Activated naive CD4-positive, alpha-beta T cell treated with anti-CD3 and anti-CD28 coated beads for 36 hours (primary cell): ENCODE data around the gene AWAT1. TPM values are rescaled to one million over a fixed set of nuclear protein-coding genes. Genes with fewer than 3 reads are reported as not detected.
"Not testable (repeated sequence)": the region's sequence is repeated elsewhere in the genome, so short reads cannot be mapped to it uniquely, and the experiment has no call there.

ENCODE experiments used
- CTCF ChIA-PET: fragments of 350-600 bp; sonication (Branson Sonifier 250); formaldehyde crosslinking; loops from one replicate; lab custom pipeline; 2021; ENCODE audit warnings: antibody characterized with exemption; lab: Charles Lee
- DNase-seq: peaks from one replicate; pipeline ENCODE4 v3.0.0-alpha.2; 2020
- H3K27ac Mint-ChIP-seq: one replicate; pipeline ENCODE4 v1.8.0; 2021; ENCODE audit warnings: mild to moderate bottlenecking, mixed read lengths
- H3K27me3 Mint-ChIP-seq: one replicate; pipeline ENCODE4 v1.8.0; 2021; ENCODE audit warnings: low read depth, mixed read lengths
- H3K36me3 Mint-ChIP-seq: one replicate; pipeline ENCODE4 v1.8.0; 2021; ENCODE audit warnings: low read depth, mixed read lengths
- H3K4me1 Mint-ChIP-seq: one replicate; pipeline ENCODE4 v1.8.0; 2021; ENCODE audit warnings: low read depth, mixed read lengths
- H3K4me3 Mint-ChIP-seq: one replicate; pipeline ENCODE4 v1.8.0; 2021; ENCODE audit warnings: mild to moderate bottlenecking, moderate library complexity, mixed read lengths
- H3K9me3 Mint-ChIP-seq: one replicate; pipeline ENCODE4 v1.8.0; 2021; ENCODE audit warnings: mixed read lengths
- intact Hi-C: fragments of 100-400 bp; cut with micrococcal nuclease; formaldehyde crosslinking; loops from one replicate; pipeline ENCODE4 v1.15.1; 2023
- total RNA-seq, 2 experiments: library from RNA; stranded (reverse); gene quantifications; one replicate each; pipeline ENCODE4 v1.2.3, GENCODE V29; 2021

AWAT1 gene
- total RNA-seq, 2 experiments from 2014 or later: not detected

GRCh38 chrX:70268034-70268433, 33.6 kb downstream of the AWAT1 start, which contains the start of gene ARR3:
Gene ARR3 (plus strand): TSS chrX:70268334. CDS start chrX:70269386, 1,052 bp downstream.
- Mint-ChIP-seq H3K27ac (no peak within 1 kb of the TSS), H3K27me3 (no peaks in the 10 kb centered on the region), H3K9me3 (no peaks in the 10 kb centered on the region), H3K36me3 (no peaks in the 10 kb centered on the region), H3K4me1 (no peaks in the 10 kb centered on the region), H3K4me3 (no peak within 1 kb of the TSS)
- CTCF ChIA-PET: interaction anchor here (0.5 to 0.6 kb wide), 2 partner anchors 71 to 146 kb away, joined by 3 read pairs; no protein-coding TSS in a partner anchor
- intact Hi-C loops: no loop called here
- DNase-seq: no peak

- CTCF ChIA-PET, H3K4me3 Mint-ChIP-seq, H3K9me3 Mint-ChIP-seq, H3K36me3 Mint-ChIP-seq, intact Hi-C loops, DNase-seq, H3K27me3 Mint-ChIP-seq, H3K27ac Mint-ChIP-seq, H3K4me1 Mint-ChIP-seq: not testable (repeated sequence)
Measured at GRCh38 chrX:70274029-70274428, 39.6 kb downstream of the AWAT1 start.

GRCh38 chrX:70279081-70279480, 44.6 kb downstream of the AWAT1 start:
- no peaks in the 10 kb centered on the region for H3K9me3 Mint-ChIP-seq
- no peak for DNase-seq
- H3K27ac Mint-ChIP-seq: no peak overlapping the region
- H3K4me3 Mint-ChIP-seq: no peak overlapping the region
- no peaks in the 10 kb centered on the region for H3K27me3 Mint-ChIP-seq
- intact Hi-C loops: no loop called here
- H3K4me1 Mint-ChIP-seq: no peaks in the 10 kb centered on the region
- peaks cover 11% of the 10 kb centered on the region for H3K36me3 Mint-ChIP-seq
- CTCF ChIA-PET: no interaction called here

GRCh38 chrX:70280573-70280972, 46.1 kb downstream of the AWAT1 start:
- no peak for DNase-seq
- Mint-ChIP-seq H3K27me3 (no peaks in the 10 kb centered on the region), H3K9me3 (no peaks in the 10 kb centered on the region), H3K27ac (no peak overlapping the region), H3K4me1 (no peaks in the 10 kb centered on the region), H3K36me3 (peaks cover 11% of the 10 kb centered on the region), H3K4me3 (no peak overlapping the region)
- intact Hi-C loops: no loop called here
- CTCF ChIA-PET: no interaction called here

- CTCF ChIA-PET: no interaction called here
- H3K4me1 Mint-ChIP-seq: no peaks in the 10 kb centered on the region
- no peaks in the 10 kb centered on the region for H3K9me3 Mint-ChIP-seq
- no peak within 1 kb of the TSS for H3K27ac Mint-ChIP-seq
- DNase-seq: no peak
- intact Hi-C loops: no loop called here
- H3K4me3 Mint-ChIP-seq: no peak within 1 kb of the TSS
- H3K27me3 Mint-ChIP-seq: no peaks in the 10 kb centered on the region
- peaks cover 18% of the 10 kb centered on the region for H3K36me3 Mint-ChIP-seq
Measured at GRCh38 chrX:70281951-70282350, 47.5 kb downstream of the AWAT1 start, which contains the start of gene RAB41. Gene RAB41 (plus strand): TSS chrX:70282172. CDS start chrX:70282218, 46 bp downstream.

- intact Hi-C loops: loop anchor here (1.0 kb wide), 1 partner anchor 156 kb away; the partner anchor contains the start of gene IGBP1
- Mint-ChIP-seq H3K27ac (peak overlapping the region; percentile 83), H3K4me1 (peaks cover 5% of the 10 kb centered on the region), H3K9me3 (no peaks in the 10 kb centered on the region), H3K36me3 (peaks cover 8% of the 10 kb centered on the region), H3K4me3 (peak overlapping the region; percentile 90), H3K27me3 (no peaks in the 10 kb centered on the region)
- CTCF ChIA-PET: interaction anchor here (1.0 to 1.2 kb wide), 2 partner anchors 123 to 376 kb away, joined by 3 to 4 read pairs; no protein-coding TSS in a partner anchor
- no peak for DNase-seq
Measured at GRCh38 chrX:70289168-70289792, 54.8 kb downstream of the AWAT1 start.

Other genes starting within 250 kb of the AWAT1 start
- not detected for gene AWAT2, start 184.7 kb upstream of the AWAT1 start, total RNA-seq
- gene OTUD6A, start 172.2 kb upstream of the AWAT1 start, total RNA-seq: not detected
- 10 to 100 TPM; 48.7 to 50.8 TPM for gene IGBP1, start 101.2 kb upstream of the AWAT1 start, total RNA-seq
- not detected for gene DGAT2L6, start 57.2 kb upstream of the AWAT1 start, total RNA-seq
- gene P2RY4, start 25.5 kb downstream of the AWAT1 start, total RNA-seq: under 1 TPM in 1 of 2 experiments, not detected in 1; 0.22 TPM
- gene ARR3, start 33.7 kb downstream of the AWAT1 start, total RNA-seq: not detected
- not detected for gene RAB41, start 47.5 kb downstream of the AWAT1 start, total RNA-seq
- 10 to 100 TPM; 24.5 to 25.9 TPM for gene PDZD11, start 55.3 kb downstream of the AWAT1 start, total RNA-seq
- gene KIF4A, start 55.4 kb downstream of the AWAT1 start, total RNA-seq: 10 to 100 TPM; 27.1 to 29.6 TPM
- not detected for gene GDPD2, start 188.7 kb downstream of the AWAT1 start, total RNA-seq
- gene DLG3, start 210.2 kb downstream of the AWAT1 start, total RNA-seq: 10 to 100 TPM; 11.0 to 12.9 TPM